OCI-LY1 (cell line): ENCODE results near the gene PCYT1A.

ENCODE experiments used
- EZH2 ChIP-seq: fragments of 200-600 bp; sonication (generic), shearing (Covaris generic); IDR thresholded peaks from 2 replicates; pipeline ENCODE4 v1.8.0; 2017; ENCODE audit warnings: borderline replicate concordance, mixed run types, mild to moderate bottlenecking, antibody characterized with exemption, low read length, moderate library complexity, mixed read lengths
- TF ChIP-seq, protein P1 (sequence below): fragments of 200-600 bp; sonication (generic), shearing (Covaris generic); IDR thresholded peaks from 2 replicates; pipeline ENCODE4 v1.5.1; 2017; ENCODE audit warnings: mild to moderate bottlenecking, antibody characterized with exemption, low read length, moderate library complexity, mixed read lengths

DNA sequence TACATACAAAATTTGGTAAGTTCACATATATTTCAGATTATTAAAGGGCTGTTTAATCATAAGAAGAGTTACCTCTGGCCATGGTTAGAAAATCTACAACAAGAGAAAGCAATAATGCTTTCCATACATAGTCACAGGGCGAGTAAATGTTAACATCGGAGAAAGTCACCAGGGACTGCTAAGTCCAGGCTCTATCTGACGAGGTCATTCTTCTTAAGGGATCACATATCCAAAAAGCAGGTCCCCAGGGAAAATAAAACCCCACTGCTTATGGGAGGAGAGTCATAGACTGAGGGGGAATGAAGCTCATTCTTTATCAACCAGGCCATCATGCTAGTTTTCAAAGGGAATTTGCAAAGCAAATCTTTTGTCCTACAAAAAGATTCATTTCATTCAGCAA lies 3.1 kb downstream of the PCYT1A start:
- TF ChIP-seq, protein P1, sequence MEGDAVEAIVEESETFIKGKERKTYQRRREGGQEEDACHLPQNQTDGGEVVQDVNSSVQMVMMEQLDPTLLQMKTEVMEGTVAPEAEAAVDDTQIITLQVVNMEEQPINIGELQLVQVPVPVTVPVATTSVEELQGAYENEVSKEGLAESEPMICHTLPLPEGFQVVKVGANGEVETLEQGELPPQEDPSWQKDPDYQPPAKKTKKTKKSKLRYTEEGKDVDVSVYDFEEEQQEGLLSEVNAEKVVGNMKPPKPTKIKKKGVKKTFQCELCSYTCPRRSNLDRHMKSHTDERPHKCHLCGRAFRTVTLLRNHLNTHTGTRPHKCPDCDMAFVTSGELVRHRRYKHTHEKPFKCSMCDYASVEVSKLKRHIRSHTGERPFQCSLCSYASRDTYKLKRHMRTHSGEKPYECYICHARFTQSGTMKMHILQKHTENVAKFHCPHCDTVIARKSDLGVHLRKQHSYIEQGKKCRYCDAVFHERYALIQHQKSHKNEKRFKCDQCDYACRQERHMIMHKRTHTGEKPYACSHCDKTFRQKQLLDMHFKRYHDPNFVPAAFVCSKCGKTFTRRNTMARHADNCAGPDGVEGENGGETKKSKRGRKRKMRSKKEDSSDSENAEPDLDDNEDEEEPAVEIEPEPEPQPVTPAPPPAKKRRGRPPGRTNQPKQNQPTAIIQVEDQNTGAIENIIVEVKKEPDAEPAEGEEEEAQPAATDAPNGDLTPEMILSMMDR, result no peak
- TF ChIP-seq EZH2, result no peak
